PC-9 (cell line): ENCODE measurements around the gene VPS4A. TPM values are rescaled to one million over a fixed set of nuclear protein-coding genes. Genes with fewer than 3 reads are reported as not detected.

Source experiments
- BruUV-seq: library from RNA; stranded (reverse); fragments of 400-500 nt; replicated peaks from 2 replicates; lab custom pipeline; 2021; lab: Mats Ljungman, UMichigan
- CTCF ChIA-PET: fragments of 300-600 bp; sonication (Branson Sonifier 250); formaldehyde crosslinking; loops from one replicate; lab custom pipeline; 2022; ENCODE audit warnings: antibody characterized with exemption; lab: Charles Lee
- POLR2A ChIA-PET: fragments of 300-600 bp; sonication (Branson Sonifier 250); formaldehyde crosslinking; loops from one replicate; lab custom pipeline; 2022; ENCODE audit warnings: antibody characterized with exemption; ENCODE audit not compliant: unreplicated experiment; lab: Charles Lee
- DNase-seq, 2 experiments: peaks; one replicate each; pipeline versions ENCODE4 v3.0.0 to v3.0.0-alpha.2; 2015 to 2022; ENCODE audit warnings: mixed read lengths in 1 of 2
- H2AFZ ChIP-seq: fragments of 200-600 bp; sonication (generic); 2 replicates; pipeline ENCODE4 v1.8.1; 2017; ENCODE audit warnings: antibody characterized with exemption
- H3F3A ChIP-seq: fragments of 200-600 bp; sonication (generic); 2 replicates; pipeline ENCODE4 v1.8.1; 2017; ENCODE audit warnings: antibody characterized with exemption, mild to moderate bottlenecking, low read depth; ENCODE audit not compliant: insufficient read depth
- H3K27ac ChIP-seq: fragments of 200-600 bp; sonication (generic); 2 replicates; pipeline ENCODE4 v1.6.1; 2016; ENCODE audit warnings: mixed run types
- H3K27me3 ChIP-seq: fragments of 200-600 bp; sonication (generic); 2 replicates; pipeline ENCODE4 v1.6.1; 2016; ENCODE audit warnings: low read depth, mixed run types; ENCODE audit not compliant: insufficient read depth
- H3K36me3 ChIP-seq: fragments of 200-600 bp; sonication (generic); 2 replicates; pipeline ENCODE4 v1.6.1; 2016; ENCODE audit warnings: low read depth, mixed run types
- H3K4me1 ChIP-seq: fragments of 200-600 bp; sonication (generic); replicated peaks from 2 replicates; pipeline ENCODE4 v1.6.1; 2016; ENCODE audit warnings: mixed run types; ENCODE audit not compliant: insufficient read depth
- H3K4me2 ChIP-seq: fragments of 200-600 bp; sonication (generic); 2 replicates; pipeline ENCODE4 v1.6.1; 2017; ENCODE audit warnings: mixed run types
- H3K4me3 ChIP-seq: fragments of 200-600 bp; sonication (generic); 2 replicates; pipeline ENCODE4 v1.6.1; 2016; ENCODE audit warnings: mixed run types
- H3K79me2 ChIP-seq: fragments of 200-600 bp; sonication (generic); 2 replicates; pipeline ENCODE4 v1.6.1; 2017; ENCODE audit warnings: low read depth, mixed run types
- H3K9me2 ChIP-seq: fragments of 200-600 bp; sonication (generic); 2 replicates; pipeline ENCODE4 v1.8.1; 2017; ENCODE audit warnings: mild to moderate bottlenecking; ENCODE audit not compliant: insufficient read depth
- H3K9me3 ChIP-seq: fragments of 200-600 bp; sonication (generic); 2 replicates; pipeline ENCODE4 v1.8.1; 2016; ENCODE audit warnings: low read depth; ENCODE audit not compliant: insufficient read depth
- H4K20me1 ChIP-seq: fragments of 200-600 bp; sonication (generic); 2 replicates; pipeline ENCODE4 v1.8.1; 2017; ENCODE audit not compliant: insufficient read depth
- EZH2 ChIP-seq: fragments of 200-600 bp; sonication (generic); IDR thresholded peaks from 2 replicates; pipeline ENCODE4 v1.8.0; 2017; ENCODE audit warnings: antibody characterized with exemption, low read depth
- intact Hi-C: fragments of 100-400 bp; cut with micrococcal nuclease; formaldehyde crosslinking; loops from one replicate; pipeline ENCODE4 v1.10.0; 2022; ENCODE audit not compliant: unreplicated experiment
- total RNA-seq: library from RNA; stranded (reverse); gene quantifications from 2 replicates; pipeline ENCODE4 v1.2.3, GENCODE V29; 2021
- TF ChIP-seq, protein P1 (sequence below): fragments of 200-600 bp; sonication (generic); conservative IDR thresholded peaks from 2 replicates; pipeline ENCODE4 v1.6.1; 2017; ENCODE audit warnings: mixed run types, antibody characterized with exemption, mild to moderate bottlenecking, moderate library complexity

The VPS4A gene
- total RNA-seq, 1 experiment from 2014 or later, result 26.7 TPM

DNA sequence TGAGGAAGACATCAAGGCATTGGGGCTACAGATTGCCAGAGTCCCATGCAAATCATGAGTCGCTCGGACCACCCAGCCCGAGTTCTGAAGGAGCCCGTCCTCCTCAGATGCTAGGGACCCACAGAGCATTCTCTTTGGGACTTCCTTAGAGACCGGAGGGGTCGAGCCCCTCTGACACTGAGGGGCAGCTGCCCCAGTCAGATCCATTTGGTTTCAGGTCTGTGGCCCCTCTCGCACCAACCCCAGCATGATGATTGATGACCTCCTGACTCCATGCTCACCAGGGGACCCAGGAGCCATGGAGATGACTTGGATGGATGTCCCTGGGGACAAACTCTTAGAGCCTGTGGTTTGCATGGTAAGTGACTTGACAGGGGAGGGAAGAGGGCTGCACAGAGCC lies 11.2 kb downstream of the VPS4A start:
- peaks cover 26% of the 10 kb centered on the region; the same call in 1 of the 2 replicates for H3F3A ChIP-seq
- TF ChIP-seq, protein P1, sequence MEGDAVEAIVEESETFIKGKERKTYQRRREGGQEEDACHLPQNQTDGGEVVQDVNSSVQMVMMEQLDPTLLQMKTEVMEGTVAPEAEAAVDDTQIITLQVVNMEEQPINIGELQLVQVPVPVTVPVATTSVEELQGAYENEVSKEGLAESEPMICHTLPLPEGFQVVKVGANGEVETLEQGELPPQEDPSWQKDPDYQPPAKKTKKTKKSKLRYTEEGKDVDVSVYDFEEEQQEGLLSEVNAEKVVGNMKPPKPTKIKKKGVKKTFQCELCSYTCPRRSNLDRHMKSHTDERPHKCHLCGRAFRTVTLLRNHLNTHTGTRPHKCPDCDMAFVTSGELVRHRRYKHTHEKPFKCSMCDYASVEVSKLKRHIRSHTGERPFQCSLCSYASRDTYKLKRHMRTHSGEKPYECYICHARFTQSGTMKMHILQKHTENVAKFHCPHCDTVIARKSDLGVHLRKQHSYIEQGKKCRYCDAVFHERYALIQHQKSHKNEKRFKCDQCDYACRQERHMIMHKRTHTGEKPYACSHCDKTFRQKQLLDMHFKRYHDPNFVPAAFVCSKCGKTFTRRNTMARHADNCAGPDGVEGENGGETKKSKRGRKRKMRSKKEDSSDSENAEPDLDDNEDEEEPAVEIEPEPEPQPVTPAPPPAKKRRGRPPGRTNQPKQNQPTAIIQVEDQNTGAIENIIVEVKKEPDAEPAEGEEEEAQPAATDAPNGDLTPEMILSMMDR, result no peak
- no peak for TF ChIP-seq EZH2
- no TSS peak for BruUV-seq
- H3K4me1 ChIP-seq, result peaks cover 13% of the 10 kb centered on the region
- H3K79me2 ChIP-seq, result peaks cover 48% of the 10 kb centered on the region
- no peak overlapping the region for H3K4me2 ChIP-seq
- no peak overlapping the region for H3K4me3 ChIP-seq
- POLR2A ChIA-PET, result no interaction called here
- CTCF ChIA-PET, result no interaction called here
- no peaks in the 10 kb centered on the region for H3K27me3 ChIP-seq
- H3K36me3 ChIP-seq, result peaks cover 10% of the 10 kb centered on the region; the same call in 1 of the 2 replicates
- H3K27ac ChIP-seq, result no peak overlapping the region
- no peaks in the 10 kb centered on the region for H3K9me2 ChIP-seq
- intact Hi-C loops, result no loop called here
- H4K20me1 ChIP-seq, result peaks cover 57% of the 10 kb centered on the region
- H3K9me3 ChIP-seq, result no peaks in the 10 kb centered on the region
- no peak overlapping the region for H2AFZ ChIP-seq
- no peak for DNase-seq

DNA sequence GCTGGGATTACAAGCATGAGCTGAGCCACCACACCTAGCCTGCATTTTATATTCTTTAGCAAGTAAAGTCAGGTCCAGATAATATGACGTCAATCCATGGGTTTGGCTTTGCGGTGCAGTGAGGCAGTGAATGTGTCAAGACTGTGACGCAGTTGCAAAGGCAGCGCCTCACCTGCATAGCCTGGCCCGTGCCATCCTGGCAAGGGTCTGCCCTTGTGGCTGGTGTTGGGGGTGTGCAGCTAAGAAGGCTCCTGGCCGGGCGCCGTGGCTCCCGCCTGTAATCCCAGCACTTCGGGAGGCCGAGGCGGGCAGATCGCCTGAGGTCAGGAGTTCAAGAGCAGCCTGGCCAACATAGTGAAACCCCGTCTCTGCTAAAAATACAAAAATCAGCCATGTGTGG lies 12.3 kb downstream of the VPS4A start:
- no peak overlapping the region for H3K27ac ChIP-seq
- no peak overlapping the region for H3K4me2 ChIP-seq
- no TSS peak for BruUV-seq
- POLR2A ChIA-PET, result interaction anchor here (0.5 kb wide), 1 partner anchor 1176 kb away, joined by 3 read pairs; no protein-coding TSS in a partner anchor
- no peak overlapping the region for H2AFZ ChIP-seq
- peaks cover 26% of the 10 kb centered on the region; the same call in 1 of the 2 replicates for H3F3A ChIP-seq
- no peaks in the 10 kb centered on the region for H3K9me3 ChIP-seq
- no peak overlapping the region for H3K4me3 ChIP-seq
- DNase-seq, result no peak
- TF ChIP-seq, protein P1, result no peak
- no peak for TF ChIP-seq EZH2
- H4K20me1 ChIP-seq, result peaks cover 65% of the 10 kb centered on the region
- H3K4me1 ChIP-seq, result peaks cover 24% of the 10 kb centered on the region
- no peaks in the 10 kb centered on the region for H3K9me2 ChIP-seq
- H3K79me2 ChIP-seq, result peaks cover 59% of the 10 kb centered on the region
- H3K36me3 ChIP-seq, result peaks cover 18% of the 10 kb centered on the region
- CTCF ChIA-PET, result no interaction called here
- intact Hi-C loops, result no loop called here
- H3K27me3 ChIP-seq, result no peaks in the 10 kb centered on the region

DNA sequence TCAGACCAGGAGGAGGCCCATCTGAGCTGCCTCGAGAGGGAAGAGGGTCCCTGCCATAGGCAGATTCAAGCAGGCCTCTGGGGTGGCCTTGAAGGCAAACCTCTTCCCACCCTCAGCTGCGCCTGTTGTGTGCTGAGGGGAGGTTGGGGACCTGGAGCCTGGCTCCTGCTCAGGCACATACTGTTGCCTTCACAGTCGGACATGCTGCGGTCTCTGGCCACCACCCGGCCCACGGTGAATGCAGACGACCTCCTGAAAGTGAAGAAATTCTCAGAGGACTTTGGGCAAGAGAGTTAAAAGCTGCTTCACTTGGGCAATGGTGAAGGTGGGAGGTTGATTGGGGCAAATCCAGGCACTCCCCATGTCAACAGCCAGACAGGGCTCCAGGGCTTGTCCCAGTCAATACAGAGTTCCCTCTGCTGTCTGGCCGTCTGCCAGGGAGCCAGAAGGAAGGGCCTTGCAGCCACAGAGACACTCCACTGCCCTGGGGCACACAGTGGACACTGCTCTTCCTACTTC lies 12.9 kb downstream of the VPS4A start:
- ChIA-PET CTCF (no interaction called here), POLR2A (interaction anchor here (0.5 kb wide), 1 partner anchor 1177 kb away, joined by 3 read pairs; no protein-coding TSS in a partner anchor)
- intact Hi-C loops, result no loop called here
- H3K4me2 ChIP-seq, result no peak overlapping the region
- no peaks in the 10 kb centered on the region for H3K9me2 ChIP-seq
- H3K27me3 ChIP-seq, result no peaks in the 10 kb centered on the region
- peaks cover 31% of the 10 kb centered on the region for H3K4me1 ChIP-seq
- BruUV-seq, result no TSS peak
- H3K79me2 ChIP-seq, result peaks cover 66% of the 10 kb centered on the region
- no peaks in the 10 kb centered on the region for H3K9me3 ChIP-seq
- no peak overlapping the region for H3K4me3 ChIP-seq
- no peak overlapping the region for H2AFZ ChIP-seq
- peaks cover 26% of the 10 kb centered on the region; the same call in 1 of the 2 replicates for H3F3A ChIP-seq
- no peak overlapping the region for H3K27ac ChIP-seq
- DNase-seq, result no peak
- peaks cover 70% of the 10 kb centered on the region for H4K20me1 ChIP-seq
- peaks cover 22% of the 10 kb centered on the region for H3K36me3 ChIP-seq
- TF ChIP-seq, protein P1, result no peak
